HG03565 (cell line): Measurements from ENCODE around the gene DQX1.

Source experiments
- ATAC-seq: cut with Tn5 transposase; IDR thresholded peaks from one replicate; pipeline ENCODE4 v1.9.1; 2021; ENCODE audit warnings: mild to moderate bottlenecking, moderate library complexity; ENCODE audit not compliant: unreplicated experiment

Gene DQX1

DNA sequence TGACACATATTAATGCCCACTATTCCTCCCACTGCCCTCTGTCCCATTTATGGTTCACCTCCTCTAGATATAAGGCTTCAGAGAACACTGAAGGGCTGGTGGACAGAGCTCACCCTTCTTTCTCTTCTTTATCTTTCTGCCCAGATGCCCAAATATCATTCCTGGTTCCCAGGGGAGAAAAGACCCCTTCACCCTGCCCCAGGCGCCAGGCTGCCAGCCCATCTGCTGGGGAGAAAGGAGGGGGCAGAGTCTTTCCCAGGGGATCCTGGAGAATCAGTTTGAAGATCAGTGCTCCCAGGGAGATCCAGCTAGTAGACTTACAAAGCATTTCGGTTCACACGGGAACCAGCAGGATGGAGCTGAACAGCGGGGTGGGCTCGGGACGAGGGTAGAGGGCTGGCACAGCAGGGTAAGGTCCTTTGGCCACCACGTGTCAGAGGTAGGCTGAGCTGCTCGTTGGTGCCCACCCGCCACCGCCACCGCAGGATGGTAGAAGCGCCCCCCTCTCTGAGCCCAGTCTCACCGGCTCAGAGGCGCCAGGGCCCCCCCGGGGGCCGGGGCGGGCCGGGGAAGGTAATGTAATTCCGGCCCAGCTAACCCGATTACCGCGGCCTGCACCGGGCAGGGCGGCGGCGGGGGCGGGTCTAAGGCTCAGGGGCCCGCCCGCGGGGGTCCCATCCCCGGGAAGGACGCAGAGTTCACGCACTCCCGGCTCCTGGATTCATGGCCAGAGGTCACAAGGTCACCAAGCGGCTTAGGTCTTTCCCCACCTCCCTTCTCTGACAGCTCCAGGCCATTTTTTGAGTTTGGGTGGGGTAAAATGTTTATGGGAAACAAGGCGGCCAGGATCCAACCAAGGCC is 13.1 kb downstream of the DQX1 start:
- ATAC-seq = no peak

DNA sequence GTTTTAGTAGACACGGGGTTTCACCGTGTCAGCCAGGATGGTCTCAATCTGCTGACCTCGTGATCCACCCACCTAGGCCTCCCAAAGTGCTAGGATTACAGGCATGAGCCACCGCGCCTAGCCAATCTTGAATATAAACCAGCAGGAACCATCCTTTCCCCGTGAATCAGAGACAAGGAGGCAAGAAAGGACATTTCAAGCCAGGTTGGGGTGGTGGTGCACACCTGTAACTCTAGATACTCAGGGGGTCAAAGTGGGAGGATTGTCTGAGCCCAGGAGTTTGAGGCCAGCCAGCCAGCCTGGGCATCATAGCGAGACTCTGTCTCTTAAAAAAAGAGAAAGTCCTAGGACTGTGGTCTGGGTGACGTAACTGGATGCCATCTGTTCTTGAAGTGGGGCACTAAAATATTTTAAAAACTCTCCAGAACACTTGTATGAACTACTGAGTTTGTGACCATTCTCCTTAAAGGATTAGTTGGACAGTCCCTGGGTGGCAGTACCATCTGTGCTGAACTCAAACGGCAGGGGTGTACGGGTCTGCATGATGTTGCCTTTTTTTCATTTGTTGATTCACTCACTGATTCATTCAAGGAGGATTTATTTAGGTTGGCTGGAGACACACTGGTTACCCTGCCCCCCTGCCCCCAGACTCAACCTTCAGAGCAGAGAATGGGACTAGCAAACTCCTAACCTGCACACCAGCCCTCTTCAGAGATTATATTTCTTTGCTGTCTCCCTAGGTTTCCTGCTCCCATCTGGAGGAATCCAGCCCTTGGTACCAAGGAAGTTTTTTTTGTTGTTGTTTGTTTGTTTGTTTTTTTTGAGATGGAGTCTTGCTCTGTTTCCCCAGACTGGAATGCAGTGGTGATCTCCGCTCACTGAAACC is 14.7 kb downstream of the DQX1 start:
- no peak for ATAC-seq

DNA sequence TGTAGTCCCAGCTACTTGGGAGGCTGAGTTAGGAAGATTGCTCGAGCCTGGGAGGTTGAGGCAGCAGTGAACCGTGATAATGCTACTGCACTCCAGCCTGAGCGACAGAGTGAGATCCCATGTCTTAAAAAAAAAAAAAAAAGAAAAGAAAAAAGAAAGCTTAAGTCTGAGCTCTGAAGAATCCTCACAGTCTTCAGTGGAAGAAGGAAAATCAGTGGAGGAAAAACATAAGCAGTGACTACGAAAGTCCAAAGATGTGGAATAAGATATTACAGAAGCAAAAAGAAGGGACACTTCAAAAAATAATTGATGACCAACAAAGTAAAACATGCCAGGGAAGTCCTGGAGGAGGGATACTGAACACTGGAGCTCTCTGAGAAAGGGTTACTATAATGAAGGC is 15.8 kb downstream of the DQX1 start:
- no peak for ATAC-seq

DNA sequence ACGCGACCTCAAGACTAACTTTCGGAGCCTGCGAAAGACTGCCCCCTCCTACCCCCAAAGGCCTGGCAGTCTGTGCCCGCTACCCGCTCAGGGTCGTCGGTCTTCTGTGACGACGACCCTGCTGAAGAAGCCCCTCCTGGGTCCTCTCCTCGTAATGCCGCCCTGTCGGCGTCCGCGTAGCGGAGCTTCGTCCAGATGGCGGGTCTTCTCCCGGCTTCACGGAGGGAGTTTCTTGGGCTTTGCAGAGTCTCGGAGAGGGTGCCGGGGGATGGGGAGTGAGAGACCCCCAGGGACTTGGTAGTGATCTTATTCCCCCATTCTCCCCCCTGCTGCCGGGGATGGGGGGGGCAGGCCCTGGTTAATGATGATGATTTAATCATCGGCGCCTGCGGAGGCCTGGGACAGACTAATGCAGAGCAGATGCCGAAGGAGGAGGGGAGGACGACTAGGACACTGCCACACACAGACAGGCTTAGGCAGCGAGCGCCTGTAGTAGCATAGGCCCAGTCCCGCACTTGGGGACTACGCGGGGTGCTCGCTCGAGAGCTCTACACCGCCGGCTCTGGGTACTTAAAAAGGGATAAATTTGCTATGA is 18.0 kb downstream of the DQX1 start:
- peak; percentile 1 for ATAC-seq

DNA sequence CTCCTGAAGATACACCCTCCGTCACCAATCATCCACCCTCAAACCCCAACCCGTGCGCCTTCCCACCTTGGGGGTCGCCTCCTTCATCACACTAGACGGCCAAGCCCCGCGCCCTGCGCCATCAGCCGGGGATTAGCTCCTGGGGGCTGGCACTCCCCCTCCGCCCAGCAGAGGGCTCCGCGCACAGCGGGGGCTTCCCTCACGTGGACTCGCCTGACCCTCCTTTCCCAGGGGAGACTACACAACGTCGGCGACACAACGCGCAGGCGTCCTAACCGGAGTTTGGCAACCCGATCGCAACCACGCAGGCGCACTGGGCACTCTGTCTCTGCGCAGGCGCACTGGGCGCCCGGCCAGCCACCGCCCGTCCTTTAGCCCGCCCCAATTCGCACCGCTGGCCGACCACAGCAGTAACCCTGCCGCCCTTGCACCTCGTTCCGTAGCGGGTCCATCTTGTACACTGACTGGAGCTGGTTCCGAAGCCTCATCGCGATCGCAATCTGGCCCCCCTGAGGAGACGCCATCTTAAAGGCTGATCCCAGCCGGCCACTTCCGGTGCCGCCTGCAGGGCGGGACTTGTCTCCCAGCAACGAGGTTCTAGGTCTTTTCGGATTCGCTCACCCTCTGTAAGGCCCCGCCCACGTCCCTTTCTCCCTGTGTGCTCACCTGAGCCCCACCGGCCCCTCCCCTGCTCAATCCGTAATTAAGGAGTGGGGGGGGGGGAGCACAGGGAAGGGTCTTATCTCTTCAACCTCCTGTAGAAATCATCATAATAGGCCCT is 18.7 kb downstream of the DQX1 start, which contains the start of gene PCGF1:
TSS of gene PCGF1 (minus strand) at position 551 of the 781 bp plus-strand sequence. CDS start at position 524, 27 bp downstream.
- ATAC-seq = peak; percentile 87

DNA sequence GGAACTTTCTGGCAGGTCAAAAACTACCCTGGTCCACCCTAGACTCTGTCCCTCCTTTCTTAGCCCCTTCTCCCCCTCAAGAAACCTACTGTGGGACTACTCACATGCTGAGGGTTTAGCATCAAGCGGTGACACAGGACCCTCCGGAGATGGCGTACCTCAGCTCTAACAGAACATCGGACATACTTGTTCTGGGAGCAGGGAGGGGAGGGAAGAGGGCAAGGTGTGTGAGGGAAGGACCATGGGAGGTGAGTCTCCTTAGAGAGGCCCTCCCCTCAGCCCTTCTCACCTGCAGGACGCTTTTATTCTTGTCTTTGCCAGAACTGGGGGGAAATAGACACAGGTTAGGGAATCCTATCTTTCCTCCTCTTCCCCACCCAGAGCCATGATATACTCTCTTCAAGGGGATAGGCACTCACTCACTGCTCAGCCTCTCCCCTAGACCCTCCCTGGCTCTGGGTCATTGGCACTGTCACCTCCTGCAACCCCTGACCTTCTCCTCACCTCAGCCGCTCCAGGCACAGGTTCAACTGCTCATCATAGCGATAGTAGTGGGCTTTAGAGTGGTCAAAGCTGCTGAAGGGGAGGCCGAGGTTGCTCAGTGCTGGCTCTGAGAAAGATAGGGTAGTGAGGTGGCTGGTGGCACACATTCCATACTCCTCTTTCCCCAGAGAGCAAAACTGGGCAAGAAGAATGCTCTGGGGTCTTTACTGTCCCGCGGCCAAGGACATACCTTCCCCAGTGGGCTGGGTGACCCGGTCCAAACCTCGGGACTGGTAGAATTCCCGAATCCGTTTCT is 20.4 kb downstream of the DQX1 start:
- ATAC-seq = no peak

DNA sequence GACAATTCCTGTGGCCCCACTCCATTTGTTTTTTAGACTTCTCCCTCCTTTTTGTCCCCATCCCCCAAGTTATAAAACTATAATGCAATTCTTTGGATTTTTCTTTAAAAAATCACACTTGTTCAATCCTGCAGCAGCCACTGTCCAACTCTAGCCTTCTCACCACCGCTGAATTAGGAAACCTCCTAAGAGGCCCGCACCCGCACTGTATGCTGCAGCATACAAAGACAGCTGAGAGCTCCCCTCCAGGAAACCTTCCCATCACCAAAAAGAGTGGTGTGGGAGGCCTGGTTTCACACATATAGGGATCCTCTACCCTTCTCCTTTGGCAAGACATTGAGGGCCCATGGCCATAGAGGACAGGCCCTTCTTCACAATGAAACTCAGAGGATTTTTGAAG is 21.4 kb downstream of the DQX1 start:
- ATAC-seq = no peak

DNA sequence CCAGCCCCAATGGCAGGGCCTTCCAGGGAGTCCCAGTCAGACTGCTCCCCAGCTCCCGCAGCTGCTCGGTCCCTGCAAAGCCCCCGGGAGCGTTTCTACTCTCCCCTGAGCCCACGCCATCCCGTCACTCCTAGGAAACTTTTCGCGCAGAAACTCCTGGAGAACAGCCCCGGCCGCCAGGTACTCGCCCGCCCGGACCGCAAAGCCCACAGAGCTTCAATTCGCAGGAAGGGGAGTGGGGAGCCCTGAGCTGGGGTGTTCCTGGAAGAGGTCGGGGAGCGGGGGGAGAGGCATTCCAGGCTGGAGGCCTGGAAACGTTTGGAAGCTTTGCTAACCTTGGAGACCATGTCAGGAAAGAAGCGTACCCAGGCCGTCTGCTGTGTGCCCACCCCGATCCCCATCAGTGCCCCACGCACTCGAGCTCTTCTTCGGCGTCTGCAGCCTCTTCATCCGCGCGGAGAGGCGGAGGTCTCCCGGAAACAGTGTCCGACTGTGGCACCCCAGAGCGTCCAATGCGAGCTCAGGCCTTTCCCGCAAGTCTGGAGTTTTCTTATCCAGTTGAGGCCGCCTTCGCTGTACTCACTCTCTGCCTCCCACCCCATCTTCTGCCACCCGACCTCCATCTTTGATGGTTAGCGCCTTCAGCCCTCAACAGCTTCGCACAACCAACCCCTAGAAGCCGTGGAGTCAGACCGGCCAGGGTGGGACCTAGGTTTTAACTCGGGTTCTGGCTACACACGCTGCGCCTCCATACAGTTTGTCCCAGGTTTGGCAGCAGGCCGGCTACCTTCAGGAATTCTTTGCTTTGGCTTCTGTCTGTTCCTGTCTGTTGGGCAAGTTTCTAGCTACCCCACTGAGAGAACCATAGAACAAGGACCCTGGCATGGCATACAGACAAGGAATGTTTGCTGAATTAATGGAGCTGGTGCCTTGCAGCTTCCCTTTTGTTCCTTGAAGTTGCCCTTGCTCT is 22.2 kb downstream of the DQX1 start:
- no peak for ATAC-seq

DNA sequence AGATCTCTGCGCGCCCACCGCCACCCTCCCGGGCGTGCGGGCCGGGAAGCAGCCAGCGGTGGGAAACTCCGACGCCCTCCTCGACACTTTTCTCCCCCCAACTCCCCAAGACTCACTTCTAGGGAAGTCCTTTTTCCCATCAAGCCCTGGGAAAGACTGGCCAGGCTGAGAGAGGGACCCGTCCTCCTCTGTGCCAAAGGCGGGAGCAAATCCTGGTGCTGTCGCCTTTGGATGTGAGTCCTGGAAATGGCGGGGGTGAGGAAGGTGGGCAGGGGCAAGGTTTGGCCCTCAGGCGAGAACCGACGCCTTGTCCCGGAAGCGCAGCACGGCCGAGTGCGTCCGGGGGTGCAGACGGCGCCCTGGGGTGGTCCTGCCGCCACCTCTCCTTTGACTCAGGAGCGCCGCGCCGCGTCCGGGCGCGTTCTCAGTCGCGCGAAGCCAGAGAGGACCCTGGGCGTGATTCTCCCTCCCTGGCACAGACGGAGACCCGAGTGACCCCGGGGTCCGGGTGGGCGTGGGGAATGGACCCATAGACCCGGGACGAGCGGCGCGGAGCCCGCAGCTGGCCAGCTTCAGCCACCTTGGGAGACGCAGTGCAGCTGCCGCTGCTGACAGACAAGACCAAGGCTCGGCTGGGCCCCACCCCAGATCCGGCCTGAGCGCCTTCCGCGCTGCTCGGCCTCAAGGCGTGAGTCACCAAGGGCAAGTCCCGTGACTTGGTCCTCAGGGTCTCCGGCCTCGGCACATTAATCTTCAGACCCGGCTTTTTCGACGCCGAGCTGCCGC is 23.1 kb downstream of the DQX1 start:
- peak; percentile 27 for ATAC-seq

DNA sequence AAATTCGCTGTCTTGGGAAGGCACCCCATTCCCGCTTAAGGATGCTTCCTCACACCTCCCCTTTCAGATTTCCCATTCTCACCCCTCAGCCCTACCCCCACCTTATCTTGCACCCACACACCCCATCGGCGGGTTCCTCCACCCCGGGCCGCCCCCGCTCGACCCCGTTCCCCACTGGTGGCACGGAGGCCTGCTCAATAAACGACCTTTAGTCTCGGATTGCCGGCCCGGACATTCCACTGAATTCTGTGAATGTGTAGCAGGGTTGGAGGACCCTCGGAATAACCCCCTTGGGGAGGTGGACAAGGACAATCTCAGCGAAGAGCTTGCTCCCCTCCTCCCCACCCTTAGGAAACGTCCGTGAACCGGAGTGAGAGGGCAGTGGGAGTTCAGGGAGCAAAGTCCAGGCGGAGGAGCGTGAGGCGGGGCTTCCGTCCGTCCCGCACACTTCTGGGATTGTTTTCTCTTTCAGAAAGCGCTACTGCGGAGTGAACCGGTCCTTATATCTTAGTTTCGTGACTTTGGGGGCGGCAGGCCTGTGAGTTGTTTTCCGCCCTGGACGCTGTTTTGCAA is 23.8 kb downstream of the DQX1 start:
- ATAC-seq = no peak

DNA sequence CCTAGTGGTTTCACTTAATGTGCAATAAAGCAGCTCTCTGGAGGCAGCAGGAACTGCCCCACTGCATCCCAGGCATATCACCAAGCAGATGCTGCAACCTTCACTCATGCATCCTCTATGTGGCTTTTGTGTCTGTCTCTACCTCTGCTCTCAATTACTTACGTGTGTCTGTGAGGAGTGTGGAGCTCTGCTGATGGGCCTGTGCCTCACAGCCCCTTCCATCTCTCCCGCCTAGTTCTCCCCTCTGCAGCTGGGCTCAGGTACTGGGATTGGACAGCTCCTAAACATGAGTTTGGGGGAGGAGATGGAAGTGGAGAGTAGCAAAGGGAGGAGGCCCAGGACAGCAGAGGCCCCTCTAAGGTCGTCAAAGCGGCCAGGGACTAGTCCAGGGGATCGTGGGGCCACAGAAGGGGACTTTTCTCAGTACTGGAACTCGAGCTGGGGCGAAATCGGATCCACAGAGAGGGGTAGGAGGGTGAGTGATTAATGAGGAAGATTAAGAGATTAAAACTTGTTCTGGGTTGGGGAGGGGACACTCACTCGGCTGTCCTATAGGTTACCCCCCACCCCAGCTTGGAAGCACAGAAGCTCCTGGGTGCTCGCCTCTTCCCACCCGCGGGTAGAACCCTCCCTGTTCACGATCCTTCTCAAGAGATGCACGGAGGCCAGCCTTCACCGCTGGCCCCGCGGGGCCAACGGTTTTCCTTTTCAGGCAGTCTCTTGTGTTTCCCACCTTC is 24.5 kb downstream of the DQX1 start:
- ATAC-seq = no peak

DNA sequence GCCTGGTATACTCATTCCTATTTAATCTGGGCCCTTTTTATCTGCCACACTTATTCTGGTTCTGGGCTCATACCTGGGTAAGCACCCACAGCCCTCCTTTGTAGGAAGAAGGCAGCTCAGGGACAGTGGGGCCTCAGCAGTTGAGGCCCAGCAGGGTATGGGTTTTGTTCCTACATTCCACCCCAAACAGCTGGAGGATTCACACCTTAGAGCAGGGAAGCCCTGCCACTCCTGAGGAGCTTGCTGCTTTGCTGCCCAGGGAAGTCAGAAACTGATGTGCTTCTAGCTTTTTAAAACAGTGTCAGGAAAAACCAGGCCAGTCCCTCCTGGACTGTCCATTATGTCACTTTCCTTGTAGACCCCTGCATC is 25.5 kb downstream of the DQX1 start:
- ATAC-seq = no peak

DNA sequence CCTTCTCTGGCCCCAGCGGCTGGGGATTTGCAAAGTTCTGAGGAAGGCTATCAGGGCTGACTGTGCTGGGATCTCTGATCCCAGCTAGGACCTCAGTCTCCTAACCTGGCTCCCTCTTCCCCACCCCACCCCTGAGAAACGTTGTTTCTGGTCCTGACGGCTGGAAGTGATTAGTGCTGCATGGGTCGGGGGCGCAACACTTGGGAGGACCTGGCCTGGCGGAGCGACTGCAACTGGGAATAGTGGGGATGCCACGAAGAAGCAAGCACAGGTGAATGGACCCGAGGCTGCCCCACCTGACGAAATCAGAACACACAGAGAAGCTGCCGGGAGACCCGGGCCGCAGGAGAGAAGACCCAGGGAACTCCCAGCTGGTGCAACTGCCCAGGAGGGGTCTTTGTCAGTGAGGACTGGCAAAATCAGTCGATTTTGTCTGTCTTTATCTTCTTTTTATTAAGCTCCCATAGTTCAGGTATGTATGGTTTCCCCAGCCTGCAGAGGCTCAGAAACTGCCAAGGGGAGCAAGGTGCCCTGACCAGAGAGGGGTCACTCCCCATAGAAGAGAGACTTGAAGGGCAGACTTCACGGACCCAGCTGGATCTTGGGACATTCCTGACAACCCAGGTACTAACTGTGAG is 26.0 kb downstream of the DQX1 start:
- ATAC-seq = no peak

DNA sequence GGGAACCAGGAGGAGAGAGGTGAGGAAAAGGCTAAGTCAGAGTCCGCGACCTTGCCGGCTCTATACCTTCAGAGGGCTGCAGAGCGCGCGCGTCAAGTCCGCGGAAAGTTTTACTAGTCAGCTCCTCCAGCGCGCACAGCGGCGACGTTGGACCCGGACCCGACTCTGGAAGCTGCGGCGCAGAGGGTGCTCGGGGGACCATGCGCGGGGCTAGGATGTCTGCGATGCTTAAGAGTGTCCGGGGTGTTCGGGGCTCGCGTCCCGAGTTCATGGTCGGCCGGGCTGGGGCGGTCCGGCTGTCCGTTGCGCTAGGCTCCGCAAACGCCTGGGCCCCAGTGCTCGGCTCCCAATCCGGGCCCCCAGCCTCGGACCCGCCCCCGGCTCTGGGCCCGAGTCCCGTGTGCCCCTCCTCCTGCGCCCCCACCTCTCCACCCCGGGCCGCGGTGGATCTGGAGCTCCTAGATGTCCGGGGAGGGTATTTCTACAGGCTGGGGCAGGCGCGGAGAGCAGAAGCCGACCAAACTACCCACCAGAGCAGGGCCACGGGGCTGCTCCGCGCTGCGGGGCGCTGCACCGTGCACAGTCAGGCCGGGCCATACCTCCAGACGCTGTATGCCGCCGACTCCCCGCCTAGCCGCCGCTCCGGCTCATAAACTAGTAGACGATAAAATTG is 26.6 kb downstream of the DQX1 start, which contains the start of gene LBX2:
TSS of gene LBX2 (minus strand) at position 337 of the 673 bp plus-strand sequence. CDS start at position 271, 66 bp downstream.
- ATAC-seq = no peak

DNA sequence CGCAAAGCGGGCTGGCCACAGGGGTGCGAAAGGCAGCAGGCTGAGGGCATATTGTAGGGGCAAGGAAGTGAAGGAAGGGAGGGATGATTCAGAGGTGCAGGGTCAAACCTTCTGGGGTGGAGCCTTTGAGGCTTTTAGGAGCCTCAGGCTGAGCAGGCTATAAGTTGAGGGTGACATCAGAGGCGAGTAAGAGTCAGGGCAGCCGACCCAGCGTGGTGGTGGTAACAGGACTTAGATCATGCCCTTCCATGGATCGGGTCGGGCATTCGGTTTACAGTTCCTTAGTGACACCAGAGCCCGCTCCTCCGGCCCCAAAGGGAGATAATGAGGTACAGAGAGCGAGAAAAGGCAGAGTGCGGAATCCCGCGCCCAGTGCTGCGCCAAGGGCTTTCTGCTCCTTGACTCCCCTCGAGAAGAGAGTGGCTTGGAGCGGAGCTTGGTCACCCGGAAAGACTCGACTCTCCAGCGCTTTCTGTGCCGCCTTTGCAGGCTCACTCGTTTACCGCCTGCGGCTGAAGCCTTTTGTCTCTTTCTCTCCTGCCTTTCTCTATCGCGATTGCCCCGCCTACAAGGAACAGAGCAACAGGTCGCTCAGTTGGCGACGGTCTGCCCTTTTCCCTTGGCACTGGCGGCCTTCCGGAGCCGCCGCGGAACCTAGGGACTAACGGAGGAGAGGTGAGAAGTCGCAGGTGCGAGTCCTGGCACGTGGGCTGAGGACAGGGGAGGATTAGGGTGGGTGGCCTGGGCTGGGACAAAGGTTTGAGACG is 27.3 kb downstream of the DQX1 start:
- ATAC-seq = no peak
